HG03175 (cell line): ENCODE measurements around the gene MYOD1.

ENCODE experiments used
- ATAC-seq: cut with Tn5 transposase; IDR thresholded peaks from one replicate; pipeline ENCODE4 v1.9.1; 2021; ENCODE audit warnings: mild to moderate bottlenecking, moderate library complexity; ENCODE audit not compliant: unreplicated experiment

MYOD1 gene

GRCh38 chr11:17719028-17719937 is at the start of gene MYOD1:
Gene MYOD1, plus strand, starts transcription at chr11:17719571. Its CDS starts 212 bp downstream, at chr11:17719783.
- ATAC-seq, result no peak

- no peak for ATAC-seq
These were observed 46.9 kb upstream of the MYOD1 start for GRCh38 chr11:17672469-17672868.

- no peak for ATAC-seq
These were observed 45.4 kb upstream of the MYOD1 start for GRCh38 chr11:17673951-17674350.

GRCh38 chr11:17682848-17683247 is 36.5 kb upstream of the MYOD1 start:
- no peak for ATAC-seq

GRCh38 chr11:17683377-17684161 is 35.8 kb upstream of the MYOD1 start:
- no peak for ATAC-seq

GRCh38 chr11:17684550-17684949 is 34.8 kb upstream of the MYOD1 start:
- ATAC-seq, result no peak

GRCh38 chr11:17686231-17686980 is 33.0 kb upstream of the MYOD1 start:
- no peak for ATAC-seq

GRCh38 chr11:17687946-17688670 is 31.3 kb upstream of the MYOD1 start:
- ATAC-seq, result no peak

GRCh38 chr11:17691550-17691949 is 27.8 kb upstream of the MYOD1 start:
- ATAC-seq, result no peak

GRCh38 chr11:17691976-17692375 is 27.4 kb upstream of the MYOD1 start:
- ATAC-seq, result no peak

- ATAC-seq, result no peak
These were observed 26.4 kb upstream of the MYOD1 start for GRCh38 chr11:17692931-17693330.

- ATAC-seq, result no peak
These were observed 25.8 kb upstream of the MYOD1 start for GRCh38 chr11:17693531-17693930.

- ATAC-seq, result no peak
These were observed 24.8 kb upstream of the MYOD1 start for GRCh38 chr11:17694494-17695110.

- no peak for ATAC-seq
These were observed 23.6 kb upstream of the MYOD1 start for GRCh38 chr11:17695454-17696441.

GRCh38 chr11:17696741-17697140 is 22.6 kb upstream of the MYOD1 start:
- no peak for ATAC-seq

- no peak for ATAC-seq
These were observed 22.0 kb upstream of the MYOD1 start for GRCh38 chr11:17697175-17697949.

GRCh38 chr11:17699147-17700114 is 19.9 kb upstream of the MYOD1 start:
- no peak for ATAC-seq
